Midbrain (tissue), 1 donor: ENCODE results near the gene RND3.

Experiments used
- DNase-seq: peaks from one replicate; lab custom pipeline; 2025; lab: John Stamatoyannopoulos, UW

Gene RND3

GRCh38 chr2:150494234-150494945, 6.9 kb upstream of the RND3 start:
- no peak for DNase-seq

GRCh38 chr2:150491943-150492342, 4.5 kb upstream of the RND3 start:
- no peak for DNase-seq

GRCh38 chr2:150491430-150491829, 4.0 kb upstream of the RND3 start:
- DNase-seq = no peak

GRCh38 chr2:150490466-150490865, 3.0 kb upstream of the RND3 start:
- DNase-seq = no peak

- DNase-seq = no peak
These were observed 655 bp downstream of the RND3 start for GRCh38 chr2:150486539-150487484.

GRCh38 chr2:150485871-150486538, 1.5 kb downstream of the RND3 start:
- peak; percentile 9 for DNase-seq

GRCh38 chr2:150485114-150485870, 2.2 kb downstream of the RND3 start:
- DNase-seq = peak; percentile 49

GRCh38 chr2:150484461-150485021, 2.9 kb downstream of the RND3 start:
- no peak for DNase-seq

GRCh38 chr2:150484006-150484405, 3.5 kb downstream of the RND3 start:
- no peak for DNase-seq

GRCh38 chr2:150483532-150483931, 3.9 kb downstream of the RND3 start:
- no peak for DNase-seq

- DNase-seq = no peak
These were observed 4.6 kb downstream of the RND3 start for GRCh38 chr2:150482667-150483400.

GRCh38 chr2:150482111-150482510, 5.4 kb downstream of the RND3 start:
- no peak for DNase-seq

GRCh38 chr2:150480971-150481830, 6.3 kb downstream of the RND3 start:
- DNase-seq = no peak

GRCh38 chr2:150480241-150480640, 7.2 kb downstream of the RND3 start:
- DNase-seq = no peak

- no peak for DNase-seq
These were observed 8.2 kb downstream of the RND3 start for GRCh38 chr2:150479075-150479915.

GRCh38 chr2:150478200-150478974, 9.1 kb downstream of the RND3 start:
- DNase-seq = no peak

GRCh38 chr2:150477347-150477746, 10.1 kb downstream of the RND3 start:
- no peak for DNase-seq

- no peak for DNase-seq
These were observed 10.6 kb downstream of the RND3 start for GRCh38 chr2:150476809-150477302.
